H9 (cell line): ENCODE measurements around the gene LRP2. TPM values are rescaled to one million over a fixed set of nuclear protein-coding genes. Genes with fewer than 3 reads are reported as not detected.
A peak's percentile ranks its signal among the peaks of the same experiment; 100 is the strongest.

Source experiments
- DNase-seq: peaks from one replicate; pipeline ENCODE4 v3.0.0-alpha.2; 2017
- H2AFZ ChIP-seq: one replicate; pipeline ENCODE4 v1.6.1; 2013; ENCODE audit warnings: mild to moderate bottlenecking, low read length, control low read depth, moderate library complexity
- H2AK5ac ChIP-seq: 2 replicates; pipeline ENCODE4 v1.6.1; 2013; ENCODE audit warnings: low read length, control low read depth, mixed read lengths; ENCODE audit not compliant: insufficient read length
- H2BK120ac ChIP-seq: one replicate; pipeline ENCODE4 v1.6.1; 2013; ENCODE audit warnings: low read depth, mild to moderate bottlenecking, low read length, control low read depth, inconsistent platforms; ENCODE audit not compliant: poor library complexity, severe bottlenecking
- H2BK12ac ChIP-seq: 2 replicates; pipeline ENCODE4 v1.6.1; 2013; ENCODE audit warnings: low read length, control low read depth, mixed read lengths, low read depth; ENCODE audit not compliant: insufficient read length
- H2BK15ac ChIP-seq: 2 replicates; pipeline ENCODE4 v1.6.1; 2013; ENCODE audit warnings: low read depth, low read length, control low read depth
- H2BK20ac ChIP-seq: one replicate; pipeline ENCODE4 v1.6.1; 2013; ENCODE audit warnings: low read depth, mild to moderate bottlenecking, low read length, control low read depth, inconsistent platforms; ENCODE audit not compliant: poor library complexity, severe bottlenecking
- H2BK5ac ChIP-seq: 2 replicates; pipeline ENCODE4 v1.6.1; 2013; ENCODE audit warnings: low read length, control low read depth, mixed read lengths; ENCODE audit not compliant: insufficient read length
- H3K14ac ChIP-seq: 2 replicates; pipeline ENCODE4 v1.6.1; 2013; ENCODE audit warnings: low read length, control low read depth; ENCODE audit not compliant: insufficient read depth
- H3K18ac ChIP-seq: 2 replicates; pipeline ENCODE4 v1.6.1; 2013; ENCODE audit warnings: low read depth, mild to moderate bottlenecking, mixed read lengths, low read length, control low read depth; ENCODE audit not compliant: insufficient read length
- H3K23ac ChIP-seq: 2 replicates; pipeline ENCODE4 v1.6.1; 2013; ENCODE audit warnings: low read length, control low read depth, mixed read lengths, low read depth; ENCODE audit not compliant: insufficient read length
- H3K23me2 ChIP-seq: 2 replicates; pipeline ENCODE4 v1.6.1; 2013; ENCODE audit warnings: low read depth, mild to moderate bottlenecking, mixed read lengths, low read length, control low read depth; ENCODE audit not compliant: insufficient read length, poor library complexity, severe bottlenecking
- H3K27ac ChIP-seq: 2 replicates; pipeline ENCODE4 v1.5.1; 2013; ENCODE audit warnings: low read length, control low read depth, mixed read lengths, low read depth; ENCODE audit not compliant: insufficient read length
- H3K27me3 ChIP-seq: 2 replicates; pipeline ENCODE4 v1.6.1; 2013; ENCODE audit warnings: low read length, control low read depth, inconsistent platforms; ENCODE audit not compliant: insufficient read depth
- H3K4ac ChIP-seq: 2 replicates; pipeline ENCODE4 v1.6.1; 2013; ENCODE audit warnings: low read depth, mild to moderate bottlenecking, control low read depth, inconsistent platforms, low read length, moderate library complexity
- H3K4me1 ChIP-seq: 2 replicates; pipeline ENCODE4 v1.6.1; 2013; ENCODE audit warnings: low read length, control low read depth, inconsistent platforms; ENCODE audit not compliant: insufficient read depth
- H3K4me2 ChIP-seq: 2 replicates; pipeline ENCODE4 v1.6.1; 2013; ENCODE audit warnings: low read length, control low read depth, mixed read lengths; ENCODE audit not compliant: insufficient read length, insufficient read depth
- H3K56ac ChIP-seq: 2 replicates; pipeline ENCODE4 v1.6.1; 2013; ENCODE audit warnings: low read depth, mild to moderate bottlenecking, mixed read lengths, low read length, control low read depth; ENCODE audit not compliant: insufficient read length
- H3K79me1 ChIP-seq: 2 replicates; pipeline ENCODE4 v1.6.1; 2013; ENCODE audit warnings: low read depth, mild to moderate bottlenecking, moderate library complexity, low read length, control low read depth, inconsistent platforms; ENCODE audit not compliant: insufficient read depth, poor library complexity, severe bottlenecking
- H3K79me2 ChIP-seq: 2 replicates; pipeline ENCODE4 v1.6.1; 2013; ENCODE audit warnings: low read length, control low read depth, inconsistent platforms; ENCODE audit not compliant: insufficient read depth
- H3K9ac ChIP-seq: 2 replicates; pipeline ENCODE4 v1.6.1; 2013; ENCODE audit warnings: low read length, control low read depth, mixed read lengths; ENCODE audit not compliant: insufficient read length; ENCODE audit errors: extremely low read depth
- H3K9me3 ChIP-seq: one replicate; pipeline ENCODE4 v1.6.1; 2013; ENCODE audit warnings: low read depth, low read length, inconsistent platforms; ENCODE audit not compliant: control insufficient read depth
- H3T11ph ChIP-seq: one replicate; pipeline ENCODE4 v1.6.1; 2013; ENCODE audit warnings: mild to moderate bottlenecking, low read length, control low read depth, inconsistent platforms
- H4K20me1 ChIP-seq: one replicate; pipeline ENCODE4 v1.6.1; 2013; ENCODE audit not compliant: control insufficient read depth, insufficient read length, insufficient read depth
- H4K5ac ChIP-seq: 2 replicates; pipeline ENCODE4 v1.6.1; 2013; ENCODE audit warnings: low read depth, mild to moderate bottlenecking, mixed read lengths, low read length, control low read depth; ENCODE audit not compliant: insufficient read length
- H4K8ac ChIP-seq: replicated peaks from 2 replicates; pipeline ENCODE4 v1.6.1; 2013; ENCODE audit warnings: low read length, control low read depth, mixed read lengths, low read depth; ENCODE audit not compliant: insufficient read length
- H4K91ac ChIP-seq: 2 replicates; pipeline ENCODE4 v1.6.1; 2013; ENCODE audit warnings: low read depth, mild to moderate bottlenecking, moderate library complexity, mixed read lengths, low read length, control low read depth; ENCODE audit not compliant: insufficient read length
- H3K27ac Mint-ChIP-seq, 3 experiments: 2 replicates in 2 of 3; 3 replicates in 1 of 3; pipeline ENCODE4 v1.8.0; 2020 to 2021; ENCODE audit warnings: mixed read lengths in 3 of 3, mild to moderate bottlenecking in 1 of 3, moderate library complexity in 1 of 3
- H3K27me3 Mint-ChIP-seq: 2 replicates; pipeline ENCODE4 v1.8.0; 2021; ENCODE audit warnings: low read depth, mild to moderate bottlenecking, moderate library complexity, mixed read lengths
- H3K36me3 Mint-ChIP-seq, 3 experiments: 2 replicates in 2 of 3; 3 replicates in 1 of 3; pipeline ENCODE4 v1.8.0; 2020 to 2021; ENCODE audit warnings: low read depth in 3 of 3, mixed read lengths in 3 of 3; ENCODE audit not compliant: insufficient read depth in 1 of 3
- H3K4me1 Mint-ChIP-seq, 2 experiments: 2 replicates each; pipeline ENCODE4 v1.8.0; 2020; ENCODE audit warnings: mixed read lengths in 2 of 2
- H3K4me3 Mint-ChIP-seq, 2 experiments: 2 replicates in 1 of 2; 3 replicates in 1 of 2; pipeline ENCODE4 v1.8.0; 2020 to 2021; ENCODE audit warnings: mild to moderate bottlenecking in 2 of 2, mixed read lengths in 2 of 2, moderate library complexity in 1 of 2
- H3K9me3 Mint-ChIP-seq, 2 experiments: 2 replicates in 1 of 2; 3 replicates in 1 of 2; pipeline ENCODE4 v1.8.0; 2020; ENCODE audit warnings: mild to moderate bottlenecking in 2 of 2, mixed read lengths in 2 of 2, moderate library complexity in 1 of 2
- WGBS: extraction: QIAGEN DNeasy Blood & Tissue Kit; methylation state at CpG from one replicate; pipeline ENCODE4 v1.1.7; 2013; ENCODE audit warnings: missing lambda C conversion rate, low lambda C conversion rate, mixed read lengths; ENCODE audit not compliant: insufficient read length; ENCODE audit errors: extremely low coverage; 5-methylcytosine and 5-hydroxymethylcytosine counted together
- total RNA-seq: library from RNA; stranded (reverse); gene quantifications from 2 replicates; pipeline ENCODE4 v1.2.1, GENCODE V29; 2021
- TF ChIP-seq, protein P1 (sequence below): fragments of 200-600 bp; sonication (generic); conservative IDR thresholded peaks from 3 replicates; pipeline ENCODE4 v1.8.0; 2021; ENCODE audit warnings: antibody characterized with exemption, mild to moderate bottlenecking

The LRP2 gene
- total RNA-seq, 1 experiment from 2014 or later, result 1.4 TPM

DNA sequence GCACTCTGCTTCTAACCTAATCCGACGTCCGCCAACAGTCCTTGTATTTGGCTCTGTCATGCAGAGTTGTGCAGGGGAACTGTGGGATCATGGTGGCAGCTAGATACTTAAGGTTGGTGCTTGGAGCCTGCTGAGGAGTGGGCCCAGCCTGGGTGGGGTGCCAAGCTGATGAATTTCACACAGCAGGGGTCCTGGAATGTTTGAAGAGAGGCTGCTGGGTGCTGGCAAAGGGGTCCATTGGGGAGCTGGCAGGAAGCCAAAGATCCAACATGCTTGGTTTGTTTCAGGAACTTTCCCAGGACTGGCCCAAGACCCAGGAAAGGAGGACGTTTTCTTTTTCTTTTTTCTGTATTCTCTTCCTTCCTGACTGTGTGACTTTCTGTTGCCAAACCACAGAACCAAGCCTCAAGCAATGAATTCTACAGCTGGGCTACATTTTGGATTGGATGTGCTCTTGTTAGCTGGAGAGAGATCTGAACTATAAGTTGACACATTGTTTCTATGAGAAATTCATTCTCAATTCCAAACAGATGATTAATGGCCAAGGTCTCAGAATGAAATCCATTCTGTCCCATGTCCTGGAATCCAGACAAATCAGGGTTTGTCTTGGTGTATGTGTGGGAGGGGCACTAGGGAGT lies 243.1 kb downstream of the LRP2 start:
- Histone ChIP-seq H3K9me3 (no peaks in the 10 kb centered on the region), H2BK15ac (no peak overlapping the region), H3K4me2 (no peak overlapping the region), H3K23me2 (no peaks in the 10 kb centered on the region), H3K27me3 (no peaks in the 10 kb centered on the region), H2BK12ac (no peak overlapping the region), H3K56ac (no peak overlapping the region), H4K20me1 (no peaks in the 10 kb centered on the region), H3K79me1 (no peaks in the 10 kb centered on the region), H3K4me1 (no peaks in the 10 kb centered on the region), H4K8ac (no peak overlapping the region), H2AK5ac (no peak overlapping the region), H2BK20ac (no peak overlapping the region), H3K4ac (no peak overlapping the region), H2BK120ac (no peak overlapping the region), H2AFZ (no peak overlapping the region), H4K91ac (no peak overlapping the region), H3K23ac (no peak overlapping the region), H3K18ac (no peak overlapping the region), H3T11ph (no peak overlapping the region), H3K79me2 (no peaks in the 10 kb centered on the region), H3K14ac (no peak overlapping the region; the same call in 1 of the 2 replicates), H2BK5ac (no peak overlapping the region), H3K9ac (no peak overlapping the region), H4K5ac (no peak overlapping the region), H3K27ac (no peak overlapping the region)
- Mint-ChIP-seq H3K27ac (peak overlapping the region in 1 of 3 experiments; percentile 79; a peak in 3 of 7 replicates), H3K9me3 (no peaks in the 10 kb centered on the region), H3K27me3 (peaks cover 5% of the 10 kb centered on the region), H3K4me1 (peaks cover 8 to 11% of the 10 kb centered on the region in 2 experiments), H3K4me3 (no peak overlapping the region), H3K36me3 (peaks cover 0 to 1% (median 0%) of the 10 kb centered on the region in 3 experiments; a peak in 1 of 7 replicates)
- DNase-seq, result no peak
- TF ChIP-seq, protein P1, sequence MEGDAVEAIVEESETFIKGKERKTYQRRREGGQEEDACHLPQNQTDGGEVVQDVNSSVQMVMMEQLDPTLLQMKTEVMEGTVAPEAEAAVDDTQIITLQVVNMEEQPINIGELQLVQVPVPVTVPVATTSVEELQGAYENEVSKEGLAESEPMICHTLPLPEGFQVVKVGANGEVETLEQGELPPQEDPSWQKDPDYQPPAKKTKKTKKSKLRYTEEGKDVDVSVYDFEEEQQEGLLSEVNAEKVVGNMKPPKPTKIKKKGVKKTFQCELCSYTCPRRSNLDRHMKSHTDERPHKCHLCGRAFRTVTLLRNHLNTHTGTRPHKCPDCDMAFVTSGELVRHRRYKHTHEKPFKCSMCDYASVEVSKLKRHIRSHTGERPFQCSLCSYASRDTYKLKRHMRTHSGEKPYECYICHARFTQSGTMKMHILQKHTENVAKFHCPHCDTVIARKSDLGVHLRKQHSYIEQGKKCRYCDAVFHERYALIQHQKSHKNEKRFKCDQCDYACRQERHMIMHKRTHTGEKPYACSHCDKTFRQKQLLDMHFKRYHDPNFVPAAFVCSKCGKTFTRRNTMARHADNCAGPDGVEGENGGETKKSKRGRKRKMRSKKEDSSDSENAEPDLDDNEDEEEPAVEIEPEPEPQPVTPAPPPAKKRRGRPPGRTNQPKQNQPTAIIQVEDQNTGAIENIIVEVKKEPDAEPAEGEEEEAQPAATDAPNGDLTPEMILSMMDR, result no peak
- WGBS, result no CpG with 5 or more reads among the region's 4 CpGs
